ENCODE results near the gene KRT4.
A peak's percentile ranks its signal among the peaks of the same experiment; 100 is the strongest.
"Not testable (repeated sequence)": the region's sequence is repeated elsewhere in the genome, so short reads cannot be mapped to it uniquely, and the experiment has no call there.

The KRT4 gene

GRCh38 chr12:52813885-52814709, at the start of gene KRT4:
Gene KRT4 (minus strand): TSS chr12:52814116. CDS start chr12:52814058, 58 bp downstream.
- DNase-seq, result peak in 2 of 3 experiments; percentile 48 to 84

DNA sequence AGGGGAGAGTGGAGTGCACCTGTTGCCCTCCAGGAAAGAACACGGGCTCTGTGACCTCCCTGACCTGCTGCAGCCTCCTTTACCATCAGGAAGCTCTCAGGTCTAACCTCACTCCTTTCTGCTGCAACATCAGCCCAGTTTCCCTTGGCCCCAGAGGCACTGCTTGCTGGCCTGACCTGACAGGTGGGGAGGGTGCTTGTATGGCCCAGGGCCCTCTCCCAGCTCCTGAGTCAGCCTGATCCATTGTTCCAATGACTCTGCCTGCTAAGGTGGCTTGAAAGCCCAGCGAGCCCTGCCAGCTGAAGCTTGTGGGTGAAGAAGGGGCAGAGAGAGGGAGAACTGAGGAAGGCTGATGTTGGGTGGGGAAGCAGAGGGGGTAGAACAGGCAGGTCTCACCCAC, 48.1 kb upstream of the KRT4 start:
- no peak for DNase-seq

DNA sequence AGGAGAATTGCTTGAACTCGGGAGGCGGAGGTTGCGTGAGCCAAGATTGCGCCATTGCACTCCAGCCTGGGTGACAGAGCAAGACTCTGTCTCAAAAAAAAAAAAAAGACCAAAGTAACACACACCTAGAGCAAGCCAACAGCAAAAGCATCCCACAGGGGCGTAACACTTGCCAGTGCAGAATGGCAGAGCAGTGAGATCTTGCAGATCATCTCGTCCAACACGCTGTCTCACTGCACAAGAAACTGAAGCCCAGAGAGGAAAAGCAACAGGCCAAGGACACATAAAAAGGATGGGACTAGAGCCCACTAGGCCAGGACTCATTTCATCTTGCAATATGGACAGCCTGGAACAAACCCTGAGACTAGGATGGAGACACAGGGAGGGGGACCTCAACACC, 47.6 kb upstream of the KRT4 start:
- no peak for DNase-seq

- no peak for DNase-seq
These were observed 46.3 kb upstream of the KRT4 start for GRCh38 chr12:52860102-52860823.

GRCh38 chr12:52857500-52857899, 43.6 kb upstream of the KRT4 start:
- no peak for DNase-seq

- DNase-seq, result no peak
These were observed 42.9 kb upstream of the KRT4 start for GRCh38 chr12:52856787-52857186.

DNA sequence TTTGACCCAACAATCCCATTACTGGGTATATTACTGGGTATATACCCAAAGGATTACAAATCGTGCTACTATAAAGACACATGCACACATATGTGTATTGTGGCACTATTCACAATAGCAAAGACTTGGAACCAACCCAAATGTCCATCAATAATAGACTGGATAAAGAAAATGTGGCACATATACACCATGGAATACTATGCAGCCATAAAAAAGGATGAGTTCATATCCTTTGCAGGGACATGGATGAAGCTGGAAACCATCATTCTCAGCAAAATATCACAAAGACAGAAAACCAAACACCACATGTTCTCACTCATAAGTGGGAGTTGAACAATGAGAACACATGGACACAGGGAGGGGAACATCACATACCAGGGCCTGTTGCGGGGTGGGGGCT, 42.2 kb upstream of the KRT4 start:
- not testable (repeated sequence) for DNase-seq

- DNase-seq, result no peak
These were observed 37.9 kb upstream of the KRT4 start for GRCh38 chr12:52851787-52852186.

GRCh38 chr12:52850681-52851080, 36.8 kb upstream of the KRT4 start:
- no peak for DNase-seq

GRCh38 chr12:52849511-52849910, 35.6 kb upstream of the KRT4 start:
- no peak for DNase-seq

- DNase-seq, result no peak
These were observed 34.8 kb upstream of the KRT4 start, which contains the start of gene KRT78 for GRCh38 chr12:52848661-52849255. Gene KRT78 (minus strand): TSS chr12:52848994. CDS start chr12:52848930, 64 bp downstream.

DNA sequence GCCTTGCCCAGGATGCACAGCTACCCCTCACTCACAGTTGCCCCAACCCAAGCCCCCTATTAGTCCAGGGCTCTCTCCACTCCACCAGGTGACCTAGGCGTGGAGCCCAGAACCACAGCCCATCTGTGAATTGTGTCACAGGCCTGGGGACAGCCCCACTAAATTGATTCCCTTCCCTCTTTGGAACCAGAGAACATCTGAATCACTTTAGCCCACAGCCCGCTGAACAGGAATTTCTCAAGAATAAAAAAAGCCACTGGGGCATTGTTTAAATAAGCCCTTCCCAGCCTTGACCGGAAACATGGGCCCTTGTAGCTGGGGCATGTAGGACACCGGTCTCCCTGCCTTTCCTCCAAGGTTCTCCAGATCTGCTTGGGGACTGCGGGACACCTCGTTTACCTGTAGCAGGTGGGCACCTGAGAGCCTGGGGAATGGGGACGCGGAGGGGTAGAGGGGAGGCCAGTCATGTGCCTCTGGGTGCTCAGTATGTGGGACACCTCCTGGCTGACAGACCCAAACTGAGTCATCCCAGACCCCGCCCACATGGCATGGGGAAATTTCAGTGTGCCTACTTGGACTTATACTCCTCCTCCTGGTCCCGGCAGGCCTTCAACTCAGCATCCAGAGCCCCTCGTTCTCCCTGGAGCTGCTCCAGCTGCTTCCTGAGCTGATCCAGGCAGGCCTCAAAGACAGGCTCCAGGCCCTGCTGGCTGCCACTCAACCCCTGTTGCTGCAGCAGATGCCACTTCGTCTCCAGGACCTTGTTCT, 33.6 kb upstream of the KRT4 start:
- no peak for DNase-seq

- DNase-seq, result no peak
These were observed 32.5 kb upstream of the KRT4 start for GRCh38 chr12:52846356-52846970.

DNA sequence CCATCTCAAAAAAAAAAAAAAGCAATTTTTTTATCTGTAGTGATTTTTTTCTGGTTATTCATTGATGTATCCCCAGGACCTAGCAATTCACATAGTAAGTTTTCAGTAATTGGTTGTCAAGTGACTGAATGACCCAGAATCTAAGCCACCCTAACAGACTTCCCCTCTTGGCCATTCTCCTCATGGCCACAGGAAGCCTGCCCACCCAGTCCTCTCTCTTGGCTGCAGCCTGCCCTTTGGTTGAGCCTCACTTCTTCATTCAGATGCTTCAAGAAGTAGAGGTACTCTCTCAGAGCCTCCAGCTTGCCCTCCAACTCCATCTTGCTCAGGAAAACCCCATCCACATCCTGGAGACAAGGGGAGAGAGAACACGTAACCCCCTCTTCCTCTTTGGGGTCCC, 32.0 kb upstream of the KRT4 start:
- DNase-seq, result no peak

GRCh38 chr12:52844386-52844785, 30.5 kb upstream of the KRT4 start:
- no peak for DNase-seq

DNA sequence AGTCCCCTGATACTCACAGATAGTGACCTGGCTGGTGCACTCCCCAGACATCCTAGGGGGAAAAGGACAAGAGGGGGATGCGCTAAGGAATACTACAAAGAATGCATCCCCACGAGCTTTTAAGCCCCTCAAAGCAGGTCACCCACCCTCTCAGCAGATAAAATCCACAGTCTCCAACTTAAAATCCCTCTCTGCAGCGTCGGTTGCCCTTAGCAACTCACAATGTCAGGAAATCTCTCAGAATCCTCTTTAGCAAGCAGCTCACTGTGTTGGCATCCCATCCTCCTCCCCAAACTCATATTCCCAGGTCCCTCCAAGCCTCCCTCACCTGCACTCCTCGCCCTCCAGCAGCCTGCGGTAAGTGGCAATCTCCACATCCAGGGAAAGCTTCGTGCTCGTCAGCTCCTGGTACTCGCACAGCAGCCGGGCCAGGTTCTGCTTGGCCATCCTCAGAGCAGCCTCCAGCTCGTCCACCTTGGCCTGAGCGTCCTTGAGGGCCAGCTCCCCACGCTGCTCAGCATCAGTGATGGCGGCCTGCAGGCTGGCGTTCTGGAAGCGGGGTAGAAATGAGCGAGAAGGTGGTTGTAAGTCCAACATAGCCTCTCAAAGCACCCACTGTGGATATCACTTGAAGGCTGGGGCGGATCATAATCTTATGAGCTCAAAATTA, 25.7 kb upstream of the KRT4 start:
- no peak for DNase-seq

- DNase-seq, result peak; percentile 30 to 83 (median 62)
These were observed 24.9 kb upstream of the KRT4 start for GRCh38 chr12:52838609-52839435.

- DNase-seq, result no peak
These were observed 24.1 kb upstream of the KRT4 start for GRCh38 chr12:52837781-52838608.

DNA sequence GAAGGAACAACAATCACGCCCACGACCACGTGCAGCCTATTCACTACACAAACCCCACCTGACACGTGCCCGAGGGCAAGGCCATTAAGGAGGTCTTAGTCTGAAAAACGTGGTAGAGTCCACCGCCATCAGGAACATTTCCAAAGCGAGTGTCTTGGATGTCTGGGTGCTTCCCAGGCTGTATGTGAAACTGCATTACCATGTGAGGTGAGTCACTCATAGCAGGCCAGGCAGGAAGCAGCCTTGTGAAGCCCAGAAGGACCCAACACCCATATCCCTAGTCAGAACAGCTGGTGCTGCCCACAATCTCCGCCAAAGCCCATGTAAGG, 23.5 kb upstream of the KRT4 start:
- DNase-seq, result no peak
